Measurements from ENCODE around the gene GINM1.

DNA sequence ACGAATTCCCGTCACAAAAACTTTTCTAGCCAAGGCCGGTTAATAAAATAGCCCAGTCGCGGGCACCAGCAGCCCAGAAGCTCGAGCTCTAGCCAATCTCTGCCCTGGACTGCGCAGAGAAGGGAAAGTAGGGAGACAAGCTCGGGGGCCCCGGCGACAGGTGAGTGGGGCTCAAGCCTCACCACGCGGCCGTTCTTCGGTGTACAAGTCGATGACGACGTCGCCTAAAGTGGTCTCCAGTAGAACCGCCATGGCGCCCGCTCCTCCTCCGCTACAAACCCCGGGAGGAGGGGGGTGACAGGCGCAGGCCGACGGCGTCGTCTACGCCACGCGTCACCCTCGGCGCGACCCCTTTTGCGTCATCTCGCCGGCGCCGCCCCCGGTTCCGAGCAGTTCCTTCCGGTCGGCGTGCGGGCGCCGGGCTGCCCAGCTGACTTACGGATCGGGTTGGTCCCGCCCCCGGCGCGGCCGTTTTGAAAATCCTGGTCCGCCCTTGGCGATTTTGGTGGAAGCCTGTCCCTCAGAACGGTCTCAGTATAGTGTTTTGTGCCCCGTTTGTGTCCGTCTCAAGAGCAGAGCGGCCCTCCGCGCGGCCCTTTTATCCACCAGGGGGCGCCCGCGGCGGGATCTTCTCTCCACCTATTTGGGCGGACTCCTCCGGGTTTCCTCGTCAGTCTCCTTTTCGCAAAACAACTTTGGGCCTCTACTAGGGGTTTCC lies 20.3 kb upstream of the GINM1 start, which contains the start of gene PPIL4:
- TF ChIP-seq POLR2A (IDR thresholded peaks at IDR 0.05; ENCODE audit: low read depth, low read length) (peak; percentile 82), EZH2 (IDR thresholded peaks at IDR 0.05; ENCODE audit: borderline replicate concordance, low read depth, low read length, severe bottlenecking) (no peak), JUN (IDR thresholded peaks at IDR 0.05; ENCODE audit: borderline replicate concordance, insufficient read depth, insufficient read length, low read depth) (no peak), POLR2AphosphoS5 (IDR thresholded peaks at IDR 0.05; ENCODE audit: insufficient read depth, low read depth, low read length) (peak; percentile 96), MYC (IDR thresholded peaks at IDR 0.05; ENCODE audit: low read depth, low read length) (peak; percentile 85), FOS (IDR thresholded peaks at IDR 0.05; ENCODE audit: borderline replicate concordance, insufficient read depth, low read length) (peak; percentile 4)
- TF ChIP-seq, protein P1, sequence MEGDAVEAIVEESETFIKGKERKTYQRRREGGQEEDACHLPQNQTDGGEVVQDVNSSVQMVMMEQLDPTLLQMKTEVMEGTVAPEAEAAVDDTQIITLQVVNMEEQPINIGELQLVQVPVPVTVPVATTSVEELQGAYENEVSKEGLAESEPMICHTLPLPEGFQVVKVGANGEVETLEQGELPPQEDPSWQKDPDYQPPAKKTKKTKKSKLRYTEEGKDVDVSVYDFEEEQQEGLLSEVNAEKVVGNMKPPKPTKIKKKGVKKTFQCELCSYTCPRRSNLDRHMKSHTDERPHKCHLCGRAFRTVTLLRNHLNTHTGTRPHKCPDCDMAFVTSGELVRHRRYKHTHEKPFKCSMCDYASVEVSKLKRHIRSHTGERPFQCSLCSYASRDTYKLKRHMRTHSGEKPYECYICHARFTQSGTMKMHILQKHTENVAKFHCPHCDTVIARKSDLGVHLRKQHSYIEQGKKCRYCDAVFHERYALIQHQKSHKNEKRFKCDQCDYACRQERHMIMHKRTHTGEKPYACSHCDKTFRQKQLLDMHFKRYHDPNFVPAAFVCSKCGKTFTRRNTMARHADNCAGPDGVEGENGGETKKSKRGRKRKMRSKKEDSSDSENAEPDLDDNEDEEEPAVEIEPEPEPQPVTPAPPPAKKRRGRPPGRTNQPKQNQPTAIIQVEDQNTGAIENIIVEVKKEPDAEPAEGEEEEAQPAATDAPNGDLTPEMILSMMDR (IDR thresholded peaks at IDR 0.05; ENCODE audit: extremely low read depth in 1 of 2, insufficient read depth in 1 of 2, low read depth in 1 of 2, low read length in 2 of 2) = peak; percentile 82
